Measurements from ENCODE around the gene GDF7. TPM values are rescaled to one million over a fixed set of nuclear protein-coding genes. Genes with fewer than 3 reads are reported as not detected.

GDF7 gene
- total and polyA plus RNA-seq, 2 donors (not counting 3 experiments of a cell fraction or from before 2014, with no cell fraction given) = 3.7 to 3.9 TPM

DNA sequence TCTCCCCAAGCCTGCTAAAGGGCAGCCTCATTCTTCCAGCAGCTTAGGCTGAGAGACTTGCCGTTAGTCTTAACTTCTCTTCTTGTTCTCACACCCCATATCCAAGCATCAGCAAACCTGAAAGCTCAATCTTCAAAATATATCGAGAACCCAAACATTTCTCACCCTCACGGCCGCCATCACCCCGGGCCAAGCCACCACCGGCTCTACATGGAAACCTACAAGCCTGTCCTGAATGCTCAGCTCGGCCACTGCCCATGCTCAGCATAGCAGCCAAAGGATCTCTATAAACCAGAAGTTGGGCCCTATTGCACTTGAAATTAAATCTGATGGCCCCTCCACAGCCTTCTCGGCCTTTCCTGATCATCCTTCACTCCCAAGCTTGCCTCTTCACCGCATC, 18.1 kb upstream of the GDF7 start:
- Histone ChIP-seq H3K4me3 (replicated peaks in 1 of 3; ENCODE audit: insufficient read depth in 1 of 3, low read depth in 1 of 3, low read length in 3 of 3) (no peak overlapping the region), H3K27ac (ENCODE audit: insufficient read depth, low read depth, low read length) (no peak overlapping the region), H3K27me3 (ENCODE audit: control insufficient read depth in 2 of 2, insufficient read depth in 2 of 2, low read length in 2 of 2) (no peaks in the 10 kb centered on the region), H3K79me2 (ENCODE audit: control insufficient read depth, insufficient read depth, low read length) (no peaks in the 10 kb centered on the region), H3K9ac (replicated peaks; ENCODE audit: extremely low read depth, insufficient read depth, low read length) (no peak overlapping the region), H3K4me1 (ENCODE audit: control insufficient read depth, extremely low read depth, insufficient read depth, low read length) (peaks cover 10% of the 10 kb centered on the region), H3K36me3 (ENCODE audit: control insufficient read depth in 2 of 2, extremely low read depth in 1 of 2, insufficient read depth in 2 of 2, low read length in 2 of 2) (peaks cover 0 to 12% of the 10 kb centered on the region in 2 experiments), H3K9me3 (replicated peaks; ENCODE audit: control insufficient read depth, insufficient read depth, low read length) (no peaks in the 10 kb centered on the region), H3K9me1 (replicated peaks; ENCODE audit: control insufficient read depth, extremely low read depth, insufficient read depth, low read length) (no peaks in the 10 kb centered on the region), H4K20me1 (replicated peaks; ENCODE audit: control insufficient read depth, extremely low read depth, insufficient read depth, low read length) (no peaks in the 10 kb centered on the region), H3K4me2 (ENCODE audit: insufficient read depth, low read length) (no peak overlapping the region), H2AFZ (ENCODE audit: low read depth, low read length) (no peak overlapping the region)
- ChIA-PET POLR2A (interaction anchor here (0.6 to 3.3 kb wide), 4 partner anchors 23 to 1710 kb away, joined by 3 to 12 read pairs (median 5); partner anchors contain the start of gene RHOB), CTCF (interaction anchor here (0.5 to 3.5 kb wide), 5 partner anchors 13 to 541 kb away, joined by 3 to 22 read pairs (median 4); no protein-coding TSS in a partner anchor)
- no peak for FAIRE-seq
- no TSS peak for BruUV-seq (replicated peaks)
- no peak for DNase-seq (ENCODE audit: low read depth, low spot score)
- dilution Hi-C loops (cut with MboI; ENCODE audit: extremely low pct_ligation_motif_present, low sequenced_read_pairs) (no loop called here), intact Hi-C loops (cut with micrococcal nuclease) (no loop called here)
- no peak for TF ChIP-seq POLR2AphosphoS5 (IDR thresholded peaks at IDR 0.05; ENCODE audit: insufficient read depth, low read depth, low read length)
- TF ChIP-seq MYC (IDR thresholded peaks at IDR 0.05; ENCODE audit: low read depth, low read length) = no peak
- no peak for TF ChIP-seq JUN (IDR thresholded peaks at IDR 0.05; ENCODE audit: borderline replicate concordance, insufficient read depth, insufficient read length, low read depth)
- TF ChIP-seq POLR2A (IDR thresholded peaks at IDR 0.05; ENCODE audit: low read depth, low read length) = no peak
- no peak for TF ChIP-seq GATA2 (IDR thresholded peaks at IDR 0.05; ENCODE audit: insufficient read depth, insufficient read length, low read depth, low read length)
- TF ChIP-seq FOS (IDR thresholded peaks at IDR 0.05; ENCODE audit: borderline replicate concordance, insufficient read depth, low read length) = no peak
- TF ChIP-seq, protein P1, sequence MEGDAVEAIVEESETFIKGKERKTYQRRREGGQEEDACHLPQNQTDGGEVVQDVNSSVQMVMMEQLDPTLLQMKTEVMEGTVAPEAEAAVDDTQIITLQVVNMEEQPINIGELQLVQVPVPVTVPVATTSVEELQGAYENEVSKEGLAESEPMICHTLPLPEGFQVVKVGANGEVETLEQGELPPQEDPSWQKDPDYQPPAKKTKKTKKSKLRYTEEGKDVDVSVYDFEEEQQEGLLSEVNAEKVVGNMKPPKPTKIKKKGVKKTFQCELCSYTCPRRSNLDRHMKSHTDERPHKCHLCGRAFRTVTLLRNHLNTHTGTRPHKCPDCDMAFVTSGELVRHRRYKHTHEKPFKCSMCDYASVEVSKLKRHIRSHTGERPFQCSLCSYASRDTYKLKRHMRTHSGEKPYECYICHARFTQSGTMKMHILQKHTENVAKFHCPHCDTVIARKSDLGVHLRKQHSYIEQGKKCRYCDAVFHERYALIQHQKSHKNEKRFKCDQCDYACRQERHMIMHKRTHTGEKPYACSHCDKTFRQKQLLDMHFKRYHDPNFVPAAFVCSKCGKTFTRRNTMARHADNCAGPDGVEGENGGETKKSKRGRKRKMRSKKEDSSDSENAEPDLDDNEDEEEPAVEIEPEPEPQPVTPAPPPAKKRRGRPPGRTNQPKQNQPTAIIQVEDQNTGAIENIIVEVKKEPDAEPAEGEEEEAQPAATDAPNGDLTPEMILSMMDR (IDR thresholded peaks at IDR 0.05; ENCODE audit: extremely low read depth in 1 of 2, insufficient read depth in 1 of 2, low read depth in 1 of 2, low read length in 2 of 2) = no peak
- TF ChIP-seq, protein P2, sequence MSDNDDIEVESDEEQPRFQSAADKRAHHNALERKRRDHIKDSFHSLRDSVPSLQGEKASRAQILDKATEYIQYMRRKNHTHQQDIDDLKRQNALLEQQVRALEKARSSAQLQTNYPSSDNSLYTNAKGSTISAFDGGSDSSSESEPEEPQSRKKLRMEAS (IDR thresholded peaks at IDR 0.05; ENCODE audit: insufficient read depth, insufficient read length) = no peak
- TF ChIP-seq EZH2 (IDR thresholded peaks at IDR 0.05; ENCODE audit: borderline replicate concordance, low read depth, low read length, severe bottlenecking) = no peak
